Measurements from ENCODE around the gene STK39. TPM values are rescaled to one million over a fixed set of nuclear protein-coding genes. Genes with fewer than 3 reads are reported as not detected.

The STK39 gene
- polyA plus RNA-seq, 2 of the 4 experiments (the other 2 are of a cell fraction), result 14.2 to 27.2 TPM

DNA sequence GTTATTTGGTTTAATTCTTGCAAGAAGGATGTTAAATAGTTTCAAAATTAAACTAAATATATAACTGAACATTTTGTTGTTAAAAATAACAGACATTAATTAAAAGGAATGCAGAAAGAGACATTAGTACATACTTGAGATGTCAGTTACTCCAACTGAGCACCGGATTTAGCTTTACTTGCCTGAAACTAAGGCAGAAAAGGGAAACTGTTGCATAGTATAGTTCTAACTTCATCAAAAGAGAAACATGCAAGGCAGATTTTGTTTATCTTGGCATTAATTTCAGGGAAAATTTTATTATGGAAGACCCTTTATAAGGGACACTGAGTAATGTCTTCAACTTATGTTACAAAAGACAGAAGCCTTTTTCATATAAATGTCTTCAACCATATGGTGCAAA lies 218.3 kb downstream of the STK39 start:
- no peak overlapping the region for H3K27ac ChIP-seq
- H3K4me1 ChIP-seq, result no peaks in the 10 kb centered on the region
- CTCF ChIA-PET, result interaction anchor here (1.2 kb wide), 1 partner anchor 13 kb away, joined by 3 read pairs; no protein-coding TSS in a partner anchor
- TF ChIP-seq, protein P1, sequence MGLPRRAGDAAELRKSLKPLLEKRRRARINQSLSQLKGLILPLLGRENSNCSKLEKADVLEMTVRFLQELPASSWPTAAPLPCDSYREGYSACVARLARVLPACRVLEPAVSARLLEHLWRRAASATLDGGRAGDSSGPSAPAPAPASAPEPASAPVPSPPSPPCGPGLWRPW (IDR thresholded peaks at IDR 0.05), result no peak
- TF ChIP-seq FOSL2 (IDR thresholded peaks at IDR 0.05) (no peak), FOSL2 (CRISPR knock-in tag; IDR thresholded peaks at IDR 0.05) (no peak), JUNB (IDR thresholded peaks at IDR 0.05) (no peak), HOXB13 (CRISPR knock-in tag; IDR thresholded peaks at IDR 0.05; ENCODE audit: low read depth) (no peak), KDM1A (IDR thresholded peaks at IDR 0.05; ENCODE audit: low read depth) (no peak), JUN (IDR thresholded peaks at IDR 0.05) (no peak), RARB (CRISPR knock-in tag; IDR thresholded peaks at IDR 0.05) (no peak), CBX8 (IDR thresholded peaks at IDR 0.05) (no peak), HEYL (CRISPR knock-in tag; IDR thresholded peaks at IDR 0.05) (no peak), FOXS1 (CRISPR knock-in tag; IDR thresholded peaks at IDR 0.05) (no peak), FOSB (CRISPR knock-in tag; IDR thresholded peaks at IDR 0.05) (no peak)
- POLR2A ChIA-PET, result no interaction called here
- DNase-seq (ENCODE audit: low read depth in 1 of 2, low spot score in 1 of 2) (no peak), ATAC-seq (no peak), FAIRE-seq (no peak)
- no peak overlapping the region for H3K4me3 ChIP-seq
- H3K9me3 ChIP-seq, result no peaks in the 10 kb centered on the region
- no peak overlapping the region for H3K4me2 ChIP-seq
- WGBS (ENCODE audit: missing lambda C conversion rate), result 85% methylated on average over 1 of the region's 1 CpG

DNA sequence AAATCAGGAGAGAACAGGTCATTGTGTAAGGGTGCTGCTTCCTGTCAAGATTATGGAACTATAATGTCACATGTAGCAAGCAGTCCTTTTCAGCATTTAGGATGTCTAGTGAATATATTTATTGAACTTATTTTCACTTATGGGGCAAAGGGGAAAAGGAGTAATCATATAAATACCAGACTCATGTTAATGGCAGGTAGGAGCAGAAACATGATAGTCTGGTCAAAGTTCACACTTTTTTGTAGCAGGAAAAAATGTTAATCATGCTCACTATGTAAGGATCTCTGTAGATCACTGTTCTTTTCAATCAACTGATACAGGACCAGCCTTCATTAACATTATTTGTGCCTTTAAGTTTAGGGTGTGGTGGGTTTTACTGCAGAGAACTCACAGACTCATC lies 219.0 kb downstream of the STK39 start:
- no peak for DNase-seq (ENCODE audit: low read depth in 1 of 2, low spot score in 1 of 2)
- no peaks in the 10 kb centered on the region for H3K9me3 ChIP-seq
- no peak for ATAC-seq
- ChIA-PET POLR2A (no interaction called here), CTCF (no interaction called here)
- H3K4me2 ChIP-seq, result no peak overlapping the region
- FAIRE-seq, result no peak
- no peak overlapping the region for H3K27ac ChIP-seq
- no peak for TF ChIP-seq CBX8 (IDR thresholded peaks at IDR 0.05)
- no peak for TF ChIP-seq FOXS1 (CRISPR knock-in tag; IDR thresholded peaks at IDR 0.05)
- TF ChIP-seq JUN (IDR thresholded peaks at IDR 0.05), result no peak
- no peak for TF ChIP-seq NR3C1 (IDR thresholded peaks at IDR 0.05)
- TF ChIP-seq POLR2A (IDR thresholded peaks at IDR 0.05; ENCODE audit: low read length), result no peak
- TF ChIP-seq, protein P2, sequence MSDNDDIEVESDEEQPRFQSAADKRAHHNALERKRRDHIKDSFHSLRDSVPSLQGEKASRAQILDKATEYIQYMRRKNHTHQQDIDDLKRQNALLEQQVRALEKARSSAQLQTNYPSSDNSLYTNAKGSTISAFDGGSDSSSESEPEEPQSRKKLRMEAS (IDR thresholded peaks at IDR 0.05), result no peak
- no peak for TF ChIP-seq RFX5 (IDR thresholded peaks at IDR 0.05)
- no peak for TF ChIP-seq EHF (CRISPR knock-in tag; IDR thresholded peaks at IDR 0.05)
- TF ChIP-seq, protein P1 (IDR thresholded peaks at IDR 0.05), result no peak
- TF ChIP-seq GATA3 (IDR thresholded peaks at IDR 0.05; ENCODE audit: borderline replicate concordance), result no peak
- no peak for TF ChIP-seq NFE2L2 (conservative IDR thresholded peaks at IDR 0.05; ENCODE audit: low read length)
- no peak for TF ChIP-seq RCOR1 (IDR thresholded peaks at IDR 0.05; ENCODE audit: low read depth, low read length)
- no peak overlapping the region for H3K4me3 ChIP-seq
- H3K4me1 ChIP-seq, result no peaks in the 10 kb centered on the region

DNA sequence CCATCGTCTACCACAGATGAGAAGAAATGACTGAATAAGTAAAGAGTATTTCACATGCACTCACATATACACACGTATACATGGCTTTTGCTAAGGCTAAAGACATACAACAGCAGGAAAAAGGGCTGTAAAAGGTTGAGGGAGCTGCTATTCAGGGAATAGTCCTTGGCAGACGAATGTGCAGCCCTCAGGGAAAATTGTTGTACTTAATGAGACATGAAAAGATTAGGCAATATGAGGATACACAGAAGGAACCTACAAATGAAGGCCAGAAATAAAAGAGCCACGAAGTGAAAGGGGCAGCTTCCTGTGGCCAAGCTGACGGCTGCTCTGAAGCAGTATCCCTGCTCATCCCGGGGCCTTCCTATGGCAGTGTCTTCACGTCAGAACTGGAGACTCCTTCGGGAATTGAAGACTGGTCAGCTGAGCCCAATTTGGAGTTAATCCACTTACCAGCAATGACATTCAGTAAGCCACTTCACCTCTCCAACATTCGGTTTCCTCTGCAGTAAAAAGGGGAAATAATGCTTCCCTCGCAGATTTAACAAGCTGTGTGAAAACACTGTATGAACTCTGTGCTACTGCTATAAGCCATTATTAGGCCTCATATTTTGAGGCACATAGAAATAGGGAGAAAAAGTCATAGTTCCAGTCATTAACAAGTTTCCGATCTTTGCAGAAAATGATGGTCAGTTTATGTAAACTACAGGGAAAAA lies 221.8 kb downstream of the STK39 start:
- no peak for DNase-seq (ENCODE audit: low read depth in 1 of 2, low spot score in 1 of 2)
- CTCF ChIA-PET, result interaction anchor here (0.8 kb wide), 1 partner anchor 11 kb away, joined by 3 read pairs; no protein-coding TSS in a partner anchor

More for the DNA sequence above, 221.8 kb downstream of the STK39 start:
- FAIRE-seq, result no peak
- H3K4me2 ChIP-seq, result no peak overlapping the region
- no peak for ATAC-seq
- POLR2A ChIA-PET, result no interaction called here
- 89% methylated on average over 11 of the region's 11 CpGs for WGBS (ENCODE audit: missing lambda C conversion rate)
- TF ChIP-seq, protein P3, sequence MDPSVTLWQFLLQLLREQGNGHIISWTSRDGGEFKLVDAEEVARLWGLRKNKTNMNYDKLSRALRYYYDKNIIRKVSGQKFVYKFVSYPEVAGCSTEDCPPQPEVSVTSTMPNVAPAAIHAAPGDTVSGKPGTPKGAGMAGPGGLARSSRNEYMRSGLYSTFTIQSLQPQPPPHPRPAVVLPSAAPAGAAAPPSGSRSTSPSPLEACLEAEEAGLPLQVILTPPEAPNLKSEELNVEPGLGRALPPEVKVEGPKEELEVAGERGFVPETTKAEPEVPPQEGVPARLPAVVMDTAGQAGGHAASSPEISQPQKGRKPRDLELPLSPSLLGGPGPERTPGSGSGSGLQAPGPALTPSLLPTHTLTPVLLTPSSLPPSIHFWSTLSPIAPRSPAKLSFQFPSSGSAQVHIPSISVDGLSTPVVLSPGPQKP (IDR thresholded peaks at IDR 0.05; ENCODE audit: low read depth, low read length), result no peak
- TF ChIP-seq RAD21 (conservative IDR thresholded peaks at IDR 0.05 in 1 of 2, IDR thresholded peaks at IDR 0.05 in 1 of 2), result no peak
- no peak for TF ChIP-seq ZC3H11A (IDR thresholded peaks at IDR 0.05)
- TF ChIP-seq FOSB (CRISPR knock-in tag; IDR thresholded peaks at IDR 0.05), result no peak
- TF ChIP-seq TP53 (CRISPR knock-in tag; IDR thresholded peaks at IDR 0.05), result no peak
- TF ChIP-seq EHMT2 (IDR thresholded peaks at IDR 0.05; ENCODE audit: low read depth), result no peak
- no peak for TF ChIP-seq RCOR1 (IDR thresholded peaks at IDR 0.05; ENCODE audit: low read depth, low read length)
- no peak for TF ChIP-seq EHF (CRISPR knock-in tag; IDR thresholded peaks at IDR 0.05)
- no peak for TF ChIP-seq CEBPB (IDR thresholded peaks at IDR 0.05)
- TF ChIP-seq JUN (IDR thresholded peaks at IDR 0.05), result no peak
- H3K9me3 ChIP-seq, result no peaks in the 10 kb centered on the region
- H3K27ac ChIP-seq, result no peak overlapping the region
- no peaks in the 10 kb centered on the region for H3K4me1 ChIP-seq
- H3K4me3 ChIP-seq, result no peak overlapping the region

Data from A549 (cell line).